Lung (tissue), 12 donors: ENCODE measurements around the gene TMEM63A. TPM values are rescaled to one million over a fixed set of nuclear protein-coding genes. Genes with fewer than 3 reads are reported as not detected.

Experiments
- ATAC-seq: fragments of 200-7000 bp; cut with Tn5 transposase; one replicate; pipeline ENCODE4 v1.9.1; 2020; ENCODE audit warnings: moderate number of reproducible peaks; ENCODE audit not compliant: insufficient read depth, low FRiP score
- DNase-seq, 3 donors: peaks; one replicate each; pipeline ENCODE4 v3.0.0-alpha.2; 2013 to 2017
- H3K27ac ChIP-seq, 2 donors: one replicate each; pipeline ENCODE4 v1.5.1; 2013; ENCODE audit warnings: mild to moderate bottlenecking in 2 of 2, moderate library complexity in 2 of 2, control low read depth in 1 of 2, inconsistent platforms in 1 of 2, low read depth in 1 of 2, low read length in 1 of 2
- H3K27me3 ChIP-seq, 3 donors: one replicate each; pipeline ENCODE4 v1.5.1; 2013; ENCODE audit warnings: low read length in 2 of 3; ENCODE audit not compliant: control insufficient read depth in 3 of 3, insufficient read depth in 3 of 3
- H3K36me3 ChIP-seq, 4 donors: one replicate each; pipeline ENCODE4 v1.5.1; 2013; ENCODE audit warnings: low read length in 4 of 4, mild to moderate bottlenecking in 1 of 4, moderate library complexity in 1 of 4; ENCODE audit not compliant: control insufficient read depth in 4 of 4, insufficient read depth in 4 of 4
- H3K4me1 ChIP-seq, 5 donors: one replicate each; pipeline ENCODE4 v1.5.1; 2013; ENCODE audit warnings: low read length in 5 of 5, mild to moderate bottlenecking in 2 of 5, moderate library complexity in 1 of 5; ENCODE audit not compliant: control insufficient read depth in 5 of 5, insufficient read depth in 5 of 5
- H3K4me3 ChIP-seq: one replicate; pipeline ENCODE4 v1.5.1; 2013; ENCODE audit warnings: mild to moderate bottlenecking, control low read depth, moderate library complexity
- H3K9ac ChIP-seq, 2 donors: one replicate each; pipeline ENCODE4 v1.5.1; 2013; ENCODE audit warnings: low read length in 2 of 2, control low read depth in 1 of 2; ENCODE audit not compliant: insufficient read depth in 1 of 2
- H3K9me3 ChIP-seq, 4 donors: one replicate each; pipeline ENCODE4 v1.5.1; 2013; ENCODE audit warnings: low read length in 3 of 4, mild to moderate bottlenecking in 1 of 4, moderate library complexity in 1 of 4; ENCODE audit not compliant: control insufficient read depth in 4 of 4, insufficient read depth in 3 of 4
- WGBS, 2 donors: extraction: QIAGEN DNeasy Blood & Tissue Kit; methylation state at CpG; one replicate each; pipeline ENCODE4 v1.1.7; 2013; 5-methylcytosine and 5-hydroxymethylcytosine counted together
- polyA plus RNA-seq, 2 donors: library from polyadenylated mRNA; stranded (reverse); fragments of 200-250 nt; gene quantifications; one replicate each; pipeline ENCODE4 v1.2.1, GENCODE V29; 2013
- total RNA-seq, 2 donors: library from RNA; depleted of rRNA in 1 of 2; stranded (reverse); fragments of >200 nt in 1 of 2; gene quantifications; one replicate each; pipeline ENCODE4 v1.2.1, GENCODE V29; 2014 to 2021
- TF ChIP-seq, protein P1 (sequence below): IDR thresholded peaks from 2 replicates; pipeline ENCODE4 v1.5.1; 2012; ENCODE audit warnings: mild to moderate bottlenecking; ENCODE audit errors: control extremely low read depth, extremely low read depth
- donor health status: control.
- donor health status: control.
- donor health status: Bipolar disorder and iron deficiency.
- donor health status: healthy.
- donor health status: DM: yes; HTN: yes; CAD: no.

The TMEM63A gene
- total and polyA plus RNA-seq, 4 donors = 26.1 to 108 (median 73.1) TPM

DNA sequence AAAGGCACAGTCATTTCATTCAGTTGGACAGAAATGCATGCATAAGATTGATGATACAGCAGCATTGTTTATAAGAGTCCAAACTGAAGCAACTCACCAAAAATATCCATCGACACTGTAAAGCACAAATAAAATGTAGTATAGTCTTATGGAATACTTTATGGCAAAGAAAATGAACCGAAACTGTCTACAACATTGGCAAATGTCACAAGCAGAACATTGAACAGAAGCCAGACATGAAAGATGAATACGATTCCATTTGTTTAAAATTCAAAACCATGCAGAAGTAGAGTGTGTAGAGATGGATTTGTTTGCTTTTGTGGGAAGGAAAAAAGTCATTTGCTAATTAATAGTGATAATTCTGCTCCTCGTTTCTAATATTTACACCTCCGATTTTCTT lies 14.3 kb upstream of the TMEM63A start:
- Histone ChIP-seq H3K9me3 (no peaks in the 10 kb centered on the region), H3K4me3 (no peak overlapping the region), H3K4me1 (peaks cover 0 to 16% (median 4%) of the 10 kb centered on the region in 5 donors), H3K36me3 (no peaks in the 10 kb centered on the region), H3K27me3 (no peaks in the 10 kb centered on the region), H3K27ac (no peak overlapping the region), H3K9ac (no peak overlapping the region)
- WGBS, 2 donors = 81 to 83% methylated on average over 5 of the region's 5 CpGs
- DNase-seq = no peak
- TF ChIP-seq, protein P1, sequence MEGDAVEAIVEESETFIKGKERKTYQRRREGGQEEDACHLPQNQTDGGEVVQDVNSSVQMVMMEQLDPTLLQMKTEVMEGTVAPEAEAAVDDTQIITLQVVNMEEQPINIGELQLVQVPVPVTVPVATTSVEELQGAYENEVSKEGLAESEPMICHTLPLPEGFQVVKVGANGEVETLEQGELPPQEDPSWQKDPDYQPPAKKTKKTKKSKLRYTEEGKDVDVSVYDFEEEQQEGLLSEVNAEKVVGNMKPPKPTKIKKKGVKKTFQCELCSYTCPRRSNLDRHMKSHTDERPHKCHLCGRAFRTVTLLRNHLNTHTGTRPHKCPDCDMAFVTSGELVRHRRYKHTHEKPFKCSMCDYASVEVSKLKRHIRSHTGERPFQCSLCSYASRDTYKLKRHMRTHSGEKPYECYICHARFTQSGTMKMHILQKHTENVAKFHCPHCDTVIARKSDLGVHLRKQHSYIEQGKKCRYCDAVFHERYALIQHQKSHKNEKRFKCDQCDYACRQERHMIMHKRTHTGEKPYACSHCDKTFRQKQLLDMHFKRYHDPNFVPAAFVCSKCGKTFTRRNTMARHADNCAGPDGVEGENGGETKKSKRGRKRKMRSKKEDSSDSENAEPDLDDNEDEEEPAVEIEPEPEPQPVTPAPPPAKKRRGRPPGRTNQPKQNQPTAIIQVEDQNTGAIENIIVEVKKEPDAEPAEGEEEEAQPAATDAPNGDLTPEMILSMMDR = no peak
- ATAC-seq = no peak

DNA sequence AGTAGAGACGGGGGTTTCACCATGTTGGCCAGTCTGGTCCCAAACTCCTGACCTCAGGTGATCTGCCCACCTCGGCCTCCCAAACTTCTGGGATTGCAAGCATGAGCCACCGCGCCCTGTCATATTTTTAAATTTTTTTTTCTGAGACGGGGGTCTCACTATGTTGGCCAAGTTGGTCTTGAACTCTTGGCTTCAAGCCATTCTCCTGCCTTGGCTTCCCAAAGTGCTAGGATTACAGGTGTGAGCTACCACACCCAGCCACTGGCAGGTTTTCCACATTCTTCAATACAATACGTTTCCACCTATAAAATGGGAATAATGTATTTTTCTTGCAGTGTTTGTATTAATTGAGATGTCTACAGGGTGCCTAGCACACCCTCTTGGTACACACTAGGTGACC lies 10.1 kb upstream of the TMEM63A start:
- TF ChIP-seq, protein P1 = no peak
- no peak for ATAC-seq
- no peaks in the 10 kb centered on the region for H3K27me3 ChIP-seq
- DNase-seq = no peak
- H3K36me3 ChIP-seq = no peaks in the 10 kb centered on the region
- 89 to 96% methylated on average over 6 of the region's 6 CpGs for WGBS, 2 donors
- no peak overlapping the region for H3K27ac ChIP-seq
- no peaks in the 10 kb centered on the region for H3K9me3 ChIP-seq
- H3K9ac ChIP-seq = no peak overlapping the region
- peaks cover 0 to 46% (median 10%) of the 10 kb centered on the region in 5 donors for H3K4me1 ChIP-seq
- no peak overlapping the region for H3K4me3 ChIP-seq

DNA sequence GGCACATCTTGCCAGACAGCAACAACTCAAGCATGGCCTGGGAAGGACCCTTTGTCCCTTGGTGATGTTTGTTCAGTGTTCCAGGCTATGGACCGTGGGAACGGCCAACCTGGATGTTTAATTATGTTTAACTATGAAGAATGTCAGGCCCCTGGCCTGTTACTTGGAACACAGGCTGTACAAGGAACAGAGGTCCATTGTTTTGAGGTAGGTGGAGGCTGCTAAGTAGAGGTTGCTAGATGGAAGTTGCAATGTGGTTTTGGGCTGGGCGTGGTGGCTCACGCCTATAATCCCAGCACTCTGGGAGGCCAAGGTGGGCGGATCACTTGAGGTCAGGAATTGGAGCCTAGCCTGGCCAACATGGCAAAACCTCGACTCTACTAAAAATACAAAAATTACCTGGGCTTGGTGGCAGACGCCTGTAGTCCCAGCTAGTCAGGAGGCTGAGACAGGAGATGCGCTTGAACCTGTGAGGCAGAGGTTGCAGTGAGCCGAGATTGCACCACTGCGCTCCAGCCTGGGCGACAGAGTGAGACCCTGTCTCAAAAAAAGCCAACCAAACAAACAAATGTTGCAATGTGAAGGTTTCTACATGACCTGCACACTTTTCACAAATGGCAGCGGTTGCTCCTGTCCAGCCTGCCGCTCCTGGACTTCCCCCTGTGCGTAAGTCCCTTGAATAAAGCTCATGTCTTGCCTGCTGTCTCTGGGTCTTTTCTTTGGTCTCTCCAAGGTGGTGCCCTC lies 9.2 kb upstream of the TMEM63A start:
- H3K36me3 ChIP-seq = no peaks in the 10 kb centered on the region
- no peak for ATAC-seq
- peaks cover 0 to 37% (median 10%) of the 10 kb centered on the region in 5 donors for H3K4me1 ChIP-seq
- TF ChIP-seq, protein P1 = no peak
- 86 to 93% methylated on average over 14 of the region's 14 CpGs for WGBS, 2 donors
- no peak overlapping the region for H3K4me3 ChIP-seq
- no peaks in the 10 kb centered on the region for H3K9me3 ChIP-seq
- no peak overlapping the region for H3K9ac ChIP-seq
- no peak overlapping the region for H3K27ac ChIP-seq
- no peak for DNase-seq
- no peaks in the 10 kb centered on the region for H3K27me3 ChIP-seq
